Keratinocyte (primary cell): ENCODE measurements around the gene ARPC1A. TPM values are rescaled to one million over a fixed set of nuclear protein-coding genes. Genes with fewer than 3 reads are reported as not detected.
A peak's percentile ranks its signal among the peaks of the same experiment; 100 is the strongest.
"Not testable (repeated sequence)": the region's sequence is repeated elsewhere in the genome, so short reads cannot be mapped to it uniquely, and the experiment has no call there.

Experiments used
- DNase-seq: peaks from one replicate; pipeline ENCODE4 v3.0.0-alpha.2; 2011; ENCODE audit warnings: low read depth, missing footprints, low spot score
- FAIRE-seq: peaks from 2 replicates; lab custom pipeline; 2011; peaks lifted over from hg19 to GRCh38; lab: Jason Lieb, UNC
- H2AFZ ChIP-seq: 2 replicates; pipeline ENCODE4 v1.6.0; 2012; ENCODE audit warnings: low read length, control low read depth, inconsistent platforms; ENCODE audit not compliant: control insufficient read depth
- H3K27ac ChIP-seq: 2 replicates; pipeline ENCODE4 v1.5.1; 2011; ENCODE audit warnings: low read length; ENCODE audit not compliant: control insufficient read depth, insufficient read depth
- H3K27me3 ChIP-seq: 3 replicates; pipeline ENCODE4 v1.6.0; 2011; ENCODE audit warnings: low read length; ENCODE audit not compliant: control insufficient read depth, insufficient read depth; ENCODE audit errors: extremely low read depth
- H3K36me3 ChIP-seq, 2 experiments: 2 replicates in 1 of 2; 3 replicates in 1 of 2; pipeline ENCODE4 v1.5.1; 2011; ENCODE audit warnings: low read length in 2 of 2, mild to moderate bottlenecking in 1 of 2; ENCODE audit not compliant: control insufficient read depth in 2 of 2, insufficient read depth in 2 of 2; ENCODE audit errors: extremely low read depth in 1 of 2
- H3K4me1 ChIP-seq: 3 replicates; pipeline ENCODE4 v1.5.1; 2011; ENCODE audit warnings: low read length; ENCODE audit not compliant: control insufficient read depth, insufficient read depth; ENCODE audit errors: extremely low read depth
- H3K4me2 ChIP-seq: 3 replicates; pipeline ENCODE4 v1.6.0; 2011; ENCODE audit warnings: low read depth, low read length; ENCODE audit not compliant: control insufficient read depth, insufficient read depth; ENCODE audit errors: extremely low read depth
- H3K4me3 ChIP-seq, 3 experiments: fragments of 200-600 bp in 1 of 3; sonication (generic) in 1 of 3; 2 replicates in 2 of 3; 3 replicates in 1 of 3; pipeline ENCODE4 v1.5.1; 2011 to 2016; ENCODE audit warnings: low read length in 3 of 3, mild to moderate bottlenecking in 3 of 3, control low read depth in 2 of 3, inconsistent platforms in 1 of 3, low read depth in 1 of 3, mixed read lengths in 1 of 3, mixed run types in 1 of 3, moderate library complexity in 1 of 3; ENCODE audit not compliant: control insufficient read depth in 2 of 3, insufficient read depth in 2 of 3; ENCODE audit errors: extremely low read depth in 1 of 3
- H3K79me2 ChIP-seq: 2 replicates; pipeline ENCODE4 v1.6.0; 2012; ENCODE audit warnings: low read length; ENCODE audit not compliant: control insufficient read depth, insufficient read depth
- H3K9ac ChIP-seq: 3 replicates; pipeline ENCODE4 v1.6.0; 2011; ENCODE audit warnings: low read length; ENCODE audit not compliant: control insufficient read depth, insufficient read depth; ENCODE audit errors: extremely low read depth
- H3K9me1 ChIP-seq: 3 replicates; pipeline ENCODE4 v1.6.0; 2011; ENCODE audit warnings: low read length; ENCODE audit not compliant: control insufficient read depth, insufficient read depth; ENCODE audit errors: extremely low read depth
- H3K9me3 ChIP-seq: 2 replicates; pipeline ENCODE4 v1.5.1; 2012; ENCODE audit warnings: low read depth, low read length; ENCODE audit not compliant: control insufficient read depth
- H4K20me1 ChIP-seq: 3 replicates; pipeline ENCODE4 v1.6.0; 2011; ENCODE audit warnings: low read length; ENCODE audit not compliant: control insufficient read depth, insufficient read depth; ENCODE audit errors: extremely low read depth
- EZH2 ChIP-seq: IDR thresholded peaks from one replicate; pipeline ENCODE4 v1.6.1; 2012; ENCODE audit warnings: inconsistent platforms, mild to moderate bottlenecking, low read length, moderate library complexity
- dilution Hi-C: fragments of 300-500 bp; cut with MboI; formaldehyde crosslinking; loops from one replicate; pipeline ENCODE4 v1.7.0; 2020; ENCODE audit warnings: low sequenced_read_pairs; ENCODE audit not compliant: extremely low pct_ligation_motif_present
- polyA plus RNA-seq, 5 experiments: library from polyadenylated mRNA; depleted of rRNA in 3 of 5; stranded (reverse) in 3 of 5; stranded (forward) in 1 of 5; unstranded in 1 of 5; fragments of >200 nt; gene quantifications; 1 replicate in 1 of 5; 2 replicates in 3 of 5; 3 replicates in 1 of 5; pipeline versions ENCODE4 v1.2.1 to v1.2.3, GENCODE V29; 2011 to 2012; ENCODE audit warnings: missing spikeins in 2 of 5, low read depth in 1 of 5, low replicate concordance in 1 of 5
- TF ChIP-seq, protein P1 (sequence below), 3 experiments: IDR thresholded peaks in 1 of 3; conservative IDR thresholded peaks in 1 of 3; optimal IDR thresholded peaks in 1 of 3; 2 replicates in 2 of 3; 3 replicates in 1 of 3; pipeline versions ENCODE3 to v1.5.1; 2011; ENCODE audit warnings: low read length in 3 of 3, mild to moderate bottlenecking in 3 of 3, moderate library complexity in 2 of 3, control low read depth in 1 of 3, inconsistent platforms in 1 of 3; ENCODE audit not compliant: insufficient read depth in 2 of 3; ENCODE audit errors: extremely low read depth in 1 of 3

ARPC1A gene
- polyA plus RNA-seq, 1 donor (not counting 4 experiments of a cell fraction or from before 2014, with no cell fraction given), result 133 TPM

DNA sequence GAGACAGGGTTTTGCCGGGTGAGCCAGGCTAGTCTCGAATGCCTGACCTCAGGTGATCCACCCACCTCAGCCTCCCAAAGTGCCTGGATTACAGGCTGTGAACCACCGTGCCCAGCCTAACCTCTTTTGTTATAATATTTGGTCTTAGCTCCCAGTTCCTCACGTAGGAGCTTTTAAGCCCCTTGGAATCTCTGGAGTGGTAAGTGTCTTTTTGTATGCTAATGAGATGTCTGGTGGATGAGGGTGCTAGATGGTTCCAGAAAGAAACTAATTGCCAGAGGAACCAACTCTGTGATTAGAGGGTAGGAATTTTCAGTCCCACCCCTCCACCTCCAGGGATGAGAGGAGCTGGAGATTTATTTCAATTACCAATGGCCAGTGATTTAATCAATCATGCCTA lies 5.3 kb upstream of the ARPC1A start:
- Histone ChIP-seq H3K27me3 (no peaks in the 10 kb centered on the region), H3K36me3 (peaks cover 0 to under 1% of the 10 kb centered on the region in 2 experiments), H4K20me1 (no peaks in the 10 kb centered on the region), H3K9ac (no peak overlapping the region), H2AFZ (no peak overlapping the region), H3K4me2 (no peak overlapping the region), H3K9me3 (no peaks in the 10 kb centered on the region), H3K9me1 (no peaks in the 10 kb centered on the region), H3K27ac (no peak overlapping the region), H3K4me3 (no peak overlapping the region), H3K4me1 (peaks cover 6% of the 10 kb centered on the region), H3K79me2 (peaks cover 6% of the 10 kb centered on the region)
- FAIRE-seq (no peak), DNase-seq (no peak)
- no peak for TF ChIP-seq EZH2
- TF ChIP-seq, protein P1, sequence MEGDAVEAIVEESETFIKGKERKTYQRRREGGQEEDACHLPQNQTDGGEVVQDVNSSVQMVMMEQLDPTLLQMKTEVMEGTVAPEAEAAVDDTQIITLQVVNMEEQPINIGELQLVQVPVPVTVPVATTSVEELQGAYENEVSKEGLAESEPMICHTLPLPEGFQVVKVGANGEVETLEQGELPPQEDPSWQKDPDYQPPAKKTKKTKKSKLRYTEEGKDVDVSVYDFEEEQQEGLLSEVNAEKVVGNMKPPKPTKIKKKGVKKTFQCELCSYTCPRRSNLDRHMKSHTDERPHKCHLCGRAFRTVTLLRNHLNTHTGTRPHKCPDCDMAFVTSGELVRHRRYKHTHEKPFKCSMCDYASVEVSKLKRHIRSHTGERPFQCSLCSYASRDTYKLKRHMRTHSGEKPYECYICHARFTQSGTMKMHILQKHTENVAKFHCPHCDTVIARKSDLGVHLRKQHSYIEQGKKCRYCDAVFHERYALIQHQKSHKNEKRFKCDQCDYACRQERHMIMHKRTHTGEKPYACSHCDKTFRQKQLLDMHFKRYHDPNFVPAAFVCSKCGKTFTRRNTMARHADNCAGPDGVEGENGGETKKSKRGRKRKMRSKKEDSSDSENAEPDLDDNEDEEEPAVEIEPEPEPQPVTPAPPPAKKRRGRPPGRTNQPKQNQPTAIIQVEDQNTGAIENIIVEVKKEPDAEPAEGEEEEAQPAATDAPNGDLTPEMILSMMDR (optimal IDR thresholded peaks at IDR 0.05 in 1 of 3, IDR thresholded peaks at IDR 0.05 in 1 of 3, conservative IDR thresholded peaks at IDR 0.05 in 1 of 3; ENCODE audit: extremely low read depth in 1 of 3, insufficient read depth in 2 of 3, low read length in 3 of 3), result no peak
- dilution Hi-C loops, result loop anchor here (25.0 kb wide), 1 partner anchor 258 kb away; no protein-coding TSS in a partner anchor

DNA sequence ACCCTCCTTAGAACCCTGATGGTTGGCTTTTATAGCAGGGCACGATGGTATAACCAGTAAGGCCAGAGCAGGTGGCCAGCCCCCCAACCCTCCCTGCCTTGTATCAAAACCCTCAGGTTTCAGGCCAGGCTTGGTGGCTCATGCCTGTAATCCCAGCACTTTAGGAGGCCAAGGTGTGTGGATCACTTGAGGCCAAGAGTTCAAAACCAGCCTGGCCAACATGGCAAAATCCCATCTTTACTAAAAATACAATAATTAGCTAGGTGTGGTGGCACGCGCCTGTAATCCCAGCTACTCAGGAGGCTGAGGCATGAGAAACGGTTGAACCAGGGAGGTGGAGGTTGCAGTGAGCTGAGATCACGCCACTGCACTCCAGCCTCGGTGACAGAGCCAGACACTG lies 3.0 kb upstream of the ARPC1A start:
- not testable (repeated sequence) for H3K9me1 ChIP-seq, H3K27ac ChIP-seq, FAIRE-seq, H4K20me1 ChIP-seq, H3K4me3 ChIP-seq, DNase-seq, H3K27me3 ChIP-seq, H3K4me2 ChIP-seq, H3K9me3 ChIP-seq, H3K36me3 ChIP-seq, H3K9ac ChIP-seq, H2AFZ ChIP-seq
- Histone ChIP-seq H3K79me2 (peaks cover 27% of the 10 kb centered on the region), H3K4me1 (peaks cover 15% of the 10 kb centered on the region)
- dilution Hi-C loops, result loop anchor here (25.0 kb wide), 1 partner anchor 260 kb away; no protein-coding TSS in a partner anchor

DNA sequence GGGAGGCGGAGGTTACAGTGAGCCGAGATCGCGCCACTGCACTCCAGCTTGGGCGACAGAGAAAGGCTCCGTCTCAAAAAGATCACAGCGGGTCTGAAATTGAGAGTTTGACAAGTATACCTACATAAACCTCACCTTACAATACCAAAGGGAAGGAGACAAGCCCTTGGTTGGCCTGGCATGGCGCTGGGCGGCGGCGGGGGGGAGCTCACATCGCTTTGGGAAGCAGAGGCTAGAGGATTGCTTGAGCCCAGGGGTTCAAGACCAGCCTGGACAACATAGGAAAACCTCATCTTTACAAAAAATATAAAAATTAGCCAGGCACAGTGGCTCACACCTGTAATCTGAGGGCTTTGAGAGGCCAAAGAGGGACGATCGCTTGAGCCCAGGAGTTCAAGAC lies 1.1 kb upstream of the ARPC1A start:
- H2AFZ ChIP-seq, result no peak overlapping the region
- no peaks in the 10 kb centered on the region for H3K27me3 ChIP-seq
- no peak for DNase-seq
- H4K20me1 ChIP-seq, result no peaks in the 10 kb centered on the region
- peak overlapping the region; percentile 81 to 98 (median 92) for H3K4me3 ChIP-seq
- H3K9me3 ChIP-seq, result no peaks in the 10 kb centered on the region
- TF ChIP-seq, protein P1 (optimal IDR thresholded peaks at IDR 0.05 in 1 of 3, IDR thresholded peaks at IDR 0.05 in 1 of 3, conservative IDR thresholded peaks at IDR 0.05 in 1 of 3; ENCODE audit: extremely low read depth in 1 of 3, insufficient read depth in 2 of 3, low read length in 3 of 3), result no peak
- no peak for TF ChIP-seq EZH2
- H3K4me2 ChIP-seq, result peak overlapping the region; percentile 82
- dilution Hi-C loops, result loop anchor here (25.0 kb wide), 1 partner anchor 262 kb away; no protein-coding TSS in a partner anchor
- FAIRE-seq, result no peak
- H3K27ac ChIP-seq, result no peak overlapping the region
- H3K4me1 ChIP-seq, result peaks cover 26% of the 10 kb centered on the region
- H3K79me2 ChIP-seq, result peaks cover 43% of the 10 kb centered on the region
- peaks cover 0 to 2% of the 10 kb centered on the region in 2 experiments for H3K36me3 ChIP-seq
- no peaks in the 10 kb centered on the region for H3K9me1 ChIP-seq
- H3K9ac ChIP-seq, result peak overlapping the region; percentile 87
